KOPT-K1 (cell line): ENCODE results near the gene ASB8.
A peak's percentile ranks its signal among the peaks of the same experiment; 100 is the strongest.
"Not testable (repeated sequence)": the region's sequence is repeated elsewhere in the genome, so short reads cannot be mapped to it uniquely, and the experiment has no call there.

Experiments used
- H3K27ac ChIP-seq: fragments of 200-600 bp; sonication (generic); 2 replicates; pipeline ENCODE4 v1.5.1; 2016; ENCODE audit warnings: antibody characterized with exemption, mild to moderate bottlenecking, low read depth, low read length; ENCODE audit not compliant: poor library complexity, severe bottlenecking
- H3K36me3 ChIP-seq: fragments of 200-600 bp; sonication (generic); 2 replicates; pipeline ENCODE4 v1.5.1; 2017; ENCODE audit warnings: antibody characterized with exemption, mild to moderate bottlenecking, low read length, moderate library complexity; ENCODE audit not compliant: insufficient read depth
- H3K9me3 ChIP-seq: fragments of 200-600 bp; sonication (generic); 2 replicates; pipeline ENCODE4 v1.5.1; 2017; ENCODE audit warnings: antibody characterized with exemption, low read length, mild to moderate bottlenecking; ENCODE audit not compliant: insufficient read depth, poor library complexity, severe bottlenecking

Gene ASB8

GRCh38 chr12:48169011-48169410 lies 11.7 kb upstream of the ASB8 start:
- H3K9me3 ChIP-seq, result no peaks in the 10 kb centered on the region
- no peaks in the 10 kb centered on the region for H3K36me3 ChIP-seq
- H3K27ac ChIP-seq, result no peak overlapping the region

DNA sequence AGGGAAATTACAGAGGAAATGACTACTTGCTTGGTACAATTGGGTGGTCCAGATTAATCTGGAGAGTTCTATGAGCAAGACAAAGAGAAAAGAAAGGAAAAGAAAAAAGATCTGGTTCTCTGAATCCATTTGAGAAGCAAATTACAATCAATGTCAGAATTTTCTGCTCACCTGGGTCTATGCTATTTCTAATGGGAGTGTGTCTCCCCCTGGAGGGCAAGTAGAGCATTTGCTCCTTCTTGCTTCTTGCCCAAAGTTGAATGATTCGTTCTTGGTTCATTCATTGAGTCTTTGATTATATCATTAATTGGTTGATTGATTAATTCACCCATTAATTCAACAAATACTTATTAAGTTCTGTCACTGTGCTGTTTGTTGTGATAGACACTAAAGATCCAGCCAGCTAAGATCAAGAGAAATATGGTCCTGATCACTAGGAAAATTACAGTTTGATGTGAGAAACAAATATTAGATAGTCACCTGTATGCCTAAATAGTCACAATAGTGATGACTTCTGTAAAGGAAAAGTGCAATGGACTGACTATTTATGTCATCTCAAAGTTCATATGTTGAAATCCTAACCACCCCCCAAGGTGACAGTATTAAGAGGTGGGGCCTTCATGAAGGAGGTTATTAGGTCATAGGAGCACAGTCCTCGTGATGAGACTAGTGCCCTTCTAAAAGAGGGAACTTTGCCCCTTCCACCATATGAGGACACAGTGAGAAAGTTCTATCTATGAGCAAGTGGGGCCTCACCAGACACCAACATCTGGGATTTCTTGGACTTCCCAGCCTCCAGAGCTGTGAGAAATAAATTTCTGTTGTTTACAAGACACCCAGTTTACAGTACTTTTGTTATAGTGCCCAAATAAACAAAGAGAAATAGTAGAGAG lies 8.0 kb upstream of the ASB8 start:
- H3K36me3 ChIP-seq, result no peaks in the 10 kb centered on the region
- no peaks in the 10 kb centered on the region for H3K9me3 ChIP-seq
- H3K27ac ChIP-seq, result no peak overlapping the region

DNA sequence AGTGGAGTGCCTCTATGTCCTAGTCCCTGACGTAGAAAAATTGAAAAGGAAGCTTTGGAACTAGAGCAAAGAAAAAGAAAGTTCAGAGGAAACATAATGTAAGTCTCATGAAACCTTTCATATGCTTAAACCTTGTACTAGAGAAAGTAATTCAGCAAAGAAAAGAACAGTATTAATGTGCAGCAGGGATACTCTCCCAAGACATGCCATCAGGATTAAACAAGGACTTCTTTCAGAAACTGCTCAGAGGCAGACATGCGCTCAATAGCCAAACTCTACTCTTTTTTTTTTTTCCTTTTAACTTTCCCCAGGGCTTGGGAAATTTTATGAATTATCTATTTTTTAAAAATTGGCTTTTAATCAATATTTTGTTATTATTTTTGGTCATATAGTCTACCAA lies 7.1 kb upstream of the ASB8 start:
- no peaks in the 10 kb centered on the region for H3K36me3 ChIP-seq
- no peaks in the 10 kb centered on the region for H3K9me3 ChIP-seq
- no peak overlapping the region for H3K27ac ChIP-seq

DNA sequence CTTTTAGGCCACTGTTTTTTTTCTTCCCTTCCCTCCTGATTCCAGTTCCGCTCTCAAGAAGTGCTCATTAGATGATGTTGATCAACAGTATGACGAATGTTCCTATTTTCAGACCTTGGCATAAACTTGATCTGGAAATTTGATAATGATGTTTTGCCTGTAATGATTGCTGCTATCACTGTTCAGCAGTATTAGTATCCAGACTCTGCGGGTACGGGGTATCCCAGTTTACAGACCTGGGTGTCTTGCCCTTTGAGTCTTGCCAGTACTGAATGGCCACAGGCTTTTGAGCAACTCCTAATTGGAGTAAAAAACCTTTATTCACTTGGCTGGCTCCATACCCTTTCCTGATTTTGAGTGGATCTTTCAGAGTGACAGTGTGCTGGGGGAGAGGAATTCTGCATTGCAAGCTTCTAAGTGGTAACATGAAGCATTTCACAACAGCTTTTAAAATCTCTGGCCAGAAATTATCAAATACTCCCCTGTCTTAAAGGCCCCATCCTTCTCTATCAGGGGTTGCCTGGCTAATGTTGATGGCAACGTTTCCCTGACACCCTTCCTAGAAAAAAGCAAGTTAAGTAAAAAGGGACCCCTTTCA lies 5.9 kb upstream of the ASB8 start:
- Histone ChIP-seq H3K36me3 (no peaks in the 10 kb centered on the region), H3K27ac (no peak overlapping the region), H3K9me3 (no peaks in the 10 kb centered on the region)

GRCh38 chr12:48160807-48161206 lies 3.5 kb upstream of the ASB8 start:
- peak overlapping the region; percentile 31 for H3K27ac ChIP-seq
- H3K36me3 ChIP-seq, result no peaks in the 10 kb centered on the region
- no peaks in the 10 kb centered on the region for H3K9me3 ChIP-seq

- Histone ChIP-seq H3K27ac (no peak overlapping the region), H3K36me3 (no peaks in the 10 kb centered on the region), H3K9me3 (no peaks in the 10 kb centered on the region)
Observed at GRCh38 chr12:48160046-48160445, 2.7 kb upstream of the ASB8 start.

GRCh38 chr12:48157889-48158370 lies 615 bp upstream of the ASB8 start:
- H3K27ac ChIP-seq, result peak overlapping the region; percentile 74
- no peaks in the 10 kb centered on the region for H3K9me3 ChIP-seq
- peaks cover 11% of the 10 kb centered on the region for H3K36me3 ChIP-seq

- Histone ChIP-seq H3K27ac (peak overlapping the region; percentile 74), H3K36me3 (peaks cover 24% of the 10 kb centered on the region), H3K9me3 (no peaks in the 10 kb centered on the region)
Observed at GRCh38 chr12:48156652-48157017, 680 bp downstream of the ASB8 start.

DNA sequence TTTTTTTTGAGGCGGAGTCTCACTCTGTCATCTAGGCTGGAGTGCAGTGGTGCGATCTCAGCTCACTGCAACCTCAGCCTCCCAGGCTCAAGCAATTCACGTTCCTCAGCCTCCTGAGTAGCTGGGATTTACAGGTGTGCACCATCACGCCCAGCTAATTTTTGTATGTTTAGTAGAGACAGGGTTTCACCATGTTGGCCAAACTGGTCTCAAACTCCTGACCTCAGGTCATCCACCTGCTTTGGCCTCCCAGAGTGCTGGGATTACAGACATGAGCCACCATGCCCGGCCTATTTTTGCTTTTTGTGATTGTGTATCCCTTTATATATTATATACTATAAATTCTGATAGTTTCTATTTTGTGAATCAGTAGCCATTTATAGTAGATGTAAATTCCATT lies 1.5 kb downstream of the ASB8 start:
- peaks cover 33% of the 10 kb centered on the region for H3K36me3 ChIP-seq
- not testable (repeated sequence) for H3K27ac ChIP-seq, H3K9me3 ChIP-seq

DNA sequence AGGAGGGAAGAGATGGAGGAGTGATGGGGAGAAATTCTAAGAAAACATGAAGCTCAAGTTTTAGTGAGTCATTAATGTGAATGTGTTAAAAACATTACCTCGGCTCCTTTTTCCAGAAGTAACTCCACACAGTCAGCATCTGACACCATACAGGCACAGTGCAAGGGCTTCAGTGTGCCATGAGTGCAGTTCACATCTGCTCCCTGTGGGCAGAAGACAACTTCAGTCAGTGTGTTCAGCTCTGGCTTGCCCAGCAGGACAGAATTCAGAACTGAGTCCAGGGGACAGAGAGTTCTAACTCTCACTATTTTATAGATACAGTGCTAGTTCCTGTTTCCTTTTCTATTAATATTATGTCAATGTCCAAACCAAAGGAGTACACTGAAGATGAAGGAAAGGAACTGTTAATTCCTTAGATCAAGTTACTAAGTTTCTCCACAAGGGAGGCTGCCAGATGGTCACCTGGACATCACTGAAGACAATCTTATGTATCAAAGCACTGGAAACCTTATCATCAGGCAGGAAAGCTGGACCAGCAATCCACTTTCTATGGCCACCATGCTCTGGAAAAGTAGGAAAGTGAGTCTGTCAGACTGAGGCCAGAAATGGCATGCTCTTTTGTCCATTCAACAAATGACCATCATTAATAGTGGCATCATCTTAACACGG lies 6.1 kb downstream of the ASB8 start:
- Histone ChIP-seq H3K36me3 (peaks cover 77% of the 10 kb centered on the region), H3K9me3 (no peaks in the 10 kb centered on the region), H3K27ac (no peak overlapping the region)

- Histone ChIP-seq H3K27ac (no peak overlapping the region), H3K36me3 (peaks cover 99% of the 10 kb centered on the region), H3K9me3 (no peaks in the 10 kb centered on the region)
Observed at GRCh38 chr12:48145981-48146380, 11.3 kb downstream of the ASB8 start.

- Histone ChIP-seq H3K9me3 (no peaks in the 10 kb centered on the region), H3K36me3 (peaks cover 99% of the 10 kb centered on the region), H3K27ac (no peak overlapping the region)
Observed at GRCh38 chr12:48143898-48144297, 13.4 kb downstream of the ASB8 start.

DNA sequence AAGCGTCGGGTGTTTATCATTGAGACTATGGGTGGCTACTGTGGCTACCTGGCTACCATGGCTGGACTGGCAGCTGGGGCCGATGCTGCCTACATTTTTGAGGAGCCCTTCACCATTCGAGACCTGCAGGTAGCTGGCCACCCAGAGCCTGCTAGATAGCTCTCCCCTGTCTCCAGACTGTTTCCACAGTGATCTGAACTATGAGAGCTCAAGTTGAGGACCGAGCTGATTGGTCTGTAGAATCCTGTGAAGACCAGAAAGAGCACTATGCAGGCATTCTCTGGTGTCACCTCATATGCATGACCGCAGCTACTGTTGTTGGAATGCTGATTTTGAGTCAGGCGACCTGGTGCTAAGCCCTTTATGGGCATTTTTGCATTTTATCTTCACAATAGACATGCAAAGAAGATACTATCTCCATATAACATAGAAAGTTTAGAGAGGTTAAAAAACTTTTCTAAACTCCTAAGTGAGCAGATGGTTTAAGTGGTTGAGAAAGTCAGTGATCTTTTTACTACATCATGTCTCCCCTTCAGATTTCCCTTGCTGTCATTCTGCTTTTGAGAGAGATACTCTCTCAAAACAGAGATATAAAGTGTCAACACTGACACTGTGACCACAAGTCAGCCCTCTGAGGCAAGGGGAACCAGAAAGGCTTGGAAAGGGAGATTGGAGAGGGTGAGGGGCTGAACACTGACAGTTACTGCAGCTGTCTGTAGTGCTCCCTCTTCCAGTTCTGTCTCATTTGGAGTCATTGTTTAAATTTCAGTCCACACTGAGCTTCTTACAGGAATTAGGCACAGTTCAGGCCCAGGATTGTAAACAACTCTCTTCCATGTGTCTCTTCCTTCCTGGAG lies 14.3 kb downstream of the ASB8 start:
- no peak overlapping the region for H3K27ac ChIP-seq
- peaks cover 98% of the 10 kb centered on the region for H3K36me3 ChIP-seq
- H3K9me3 ChIP-seq, result no peaks in the 10 kb centered on the region

GRCh38 chr12:48135027-48135426 lies 22.3 kb downstream of the ASB8 start:
- Histone ChIP-seq H3K36me3 (peaks cover 88% of the 10 kb centered on the region), H3K9me3 (no peaks in the 10 kb centered on the region), H3K27ac (no peak overlapping the region)

DNA sequence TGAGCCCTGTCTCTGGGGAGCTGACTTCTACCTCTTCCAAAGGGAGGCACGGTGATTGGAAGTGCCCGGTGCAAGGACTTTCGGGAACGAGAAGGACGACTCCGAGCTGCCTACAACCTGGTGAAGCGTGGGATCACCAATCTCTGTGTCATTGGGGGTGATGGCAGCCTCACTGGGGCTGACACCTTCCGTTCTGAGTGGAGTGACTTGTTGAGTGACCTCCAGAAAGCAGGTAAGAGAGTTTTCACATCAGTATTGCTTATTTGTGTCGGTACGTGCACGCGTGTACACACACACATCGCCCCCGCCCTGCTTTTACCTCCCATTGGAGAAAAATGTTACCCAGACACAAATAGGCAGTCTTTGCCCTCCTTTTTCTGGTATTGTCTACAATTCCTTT lies 24.5 kb downstream of the ASB8 start:
- Histone ChIP-seq H3K9me3 (no peaks in the 10 kb centered on the region), H3K27ac (no peak overlapping the region), H3K36me3 (peaks cover 89% of the 10 kb centered on the region)
